Measurements from ENCODE around the gene PTH1R. TPM values are rescaled to one million over a fixed set of nuclear protein-coding genes. Genes with fewer than 3 reads are reported as not detected.
A peak's percentile ranks its signal among the peaks of the same experiment; 100 is the strongest.

PTH1R gene
- total RNA-seq, 8 experiments from 2014 or later = 0.46 to 7.8 (median 0.97) TPM; not detected in 2

DNA sequence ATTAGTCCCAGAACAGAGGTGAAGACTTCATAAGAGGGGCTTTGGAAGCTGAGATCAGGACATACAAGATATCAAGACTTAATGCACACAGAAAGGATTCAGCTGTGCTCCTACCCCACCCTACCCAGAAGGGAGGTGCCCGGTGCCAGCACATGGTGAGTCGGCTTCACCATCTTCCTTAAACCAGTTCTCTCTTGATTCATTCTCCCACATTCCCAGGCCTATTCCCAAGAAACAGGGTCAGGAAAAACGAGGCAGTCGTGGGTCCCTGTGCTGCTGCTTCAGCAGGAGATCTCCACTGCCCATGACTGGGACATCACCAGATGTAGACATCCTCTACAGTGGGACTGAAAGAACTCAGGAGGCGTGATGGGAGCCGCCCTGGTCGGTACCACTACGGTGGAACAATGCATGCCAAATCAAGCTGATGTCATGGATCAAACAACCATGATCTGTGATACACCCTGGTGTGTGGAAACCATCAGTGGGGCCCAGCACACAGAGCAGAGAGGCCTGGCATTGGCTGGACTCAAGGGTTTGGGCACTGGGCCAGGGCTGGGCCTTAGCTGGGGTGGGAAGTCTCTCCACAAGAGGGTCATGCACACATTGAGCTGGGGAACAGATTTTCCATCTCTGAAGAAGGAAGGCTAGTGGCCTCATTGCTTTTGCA is 57.1 kb downstream of the PTH1R start:
- in situ Hi-C loops (cut with MboI; ENCODE audit: low pct_unique_long_range_greater_than_20kb in 2 of 9, low sequenced_read_pairs in 9 of 9, unreplicated experiment in 9 of 9) = no loop called here
- no peak overlapping the region for H3K27ac ChIP-seq
- ATAC-seq (replicated peaks in 6 of 8) = peak in 6 of 8 experiments; percentile 8 to 40 (median 16)
- peaks cover 16 to 23% of the 10 kb centered on the region in 2 donors for H3K4me1 ChIP-seq (replicated peaks in 1 of 2)
- 11 to 100% (median 96%) methylated on average over 2 to 8 of the region's 8 CpGs; no CpG with 5 or more reads in 6 of the 10 experiments for WGBS, 10 experiments
- no peak overlapping the region for H3K4me3 ChIP-seq

DNA sequence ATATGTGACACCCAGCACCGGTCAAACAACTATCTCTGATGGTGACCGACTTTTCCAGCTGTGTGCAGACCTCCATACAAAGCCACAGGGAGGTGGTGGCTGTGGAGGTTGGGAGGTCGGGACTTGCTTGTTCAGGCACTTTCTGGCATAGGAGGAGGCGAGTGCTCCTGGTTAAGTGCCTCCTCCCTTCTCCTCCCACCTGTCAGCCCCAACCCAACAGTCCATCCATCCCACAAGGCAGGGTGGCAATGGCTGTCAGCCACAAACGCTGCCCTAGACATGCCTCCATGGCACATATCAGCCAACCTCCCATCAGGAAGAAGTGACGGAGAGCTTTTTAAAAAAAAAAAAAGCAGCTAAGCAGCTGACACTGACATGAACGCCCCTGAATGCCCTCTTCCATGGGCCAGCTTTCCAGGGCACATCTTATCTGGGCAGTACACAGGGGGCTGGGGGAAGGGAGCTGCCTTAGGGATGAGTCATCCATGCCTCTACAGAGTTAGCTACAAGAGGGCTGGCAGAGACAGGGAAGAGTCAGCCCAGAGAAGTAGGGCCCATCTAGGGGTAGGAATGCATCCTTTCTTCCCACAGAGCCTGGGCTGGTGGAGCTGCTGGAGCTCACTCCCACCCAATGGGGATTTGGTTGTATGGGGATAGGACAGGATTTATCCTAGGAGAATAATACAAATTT is 57.8 kb downstream of the PTH1R start:
- Histone ChIP-seq H3K4me1 (replicated peaks in 1 of 2) (peaks cover 16 to 23% of the 10 kb centered on the region in 2 donors), H3K27ac (no peak overlapping the region), H3K4me3 (no peak overlapping the region)
- 14 to 100% (median 86%) methylated on average over 1 to 4 of the region's 7 CpGs; no CpG with 5 or more reads in 4 of the 10 experiments for WGBS, 10 experiments
- in situ Hi-C loops (cut with MboI; ENCODE audit: low pct_unique_long_range_greater_than_20kb in 2 of 9, low sequenced_read_pairs in 9 of 9, unreplicated experiment in 9 of 9) = no loop called here
- ATAC-seq (replicated peaks in 6 of 8) = peak; percentile 22 to 100 (median 99)

DNA sequence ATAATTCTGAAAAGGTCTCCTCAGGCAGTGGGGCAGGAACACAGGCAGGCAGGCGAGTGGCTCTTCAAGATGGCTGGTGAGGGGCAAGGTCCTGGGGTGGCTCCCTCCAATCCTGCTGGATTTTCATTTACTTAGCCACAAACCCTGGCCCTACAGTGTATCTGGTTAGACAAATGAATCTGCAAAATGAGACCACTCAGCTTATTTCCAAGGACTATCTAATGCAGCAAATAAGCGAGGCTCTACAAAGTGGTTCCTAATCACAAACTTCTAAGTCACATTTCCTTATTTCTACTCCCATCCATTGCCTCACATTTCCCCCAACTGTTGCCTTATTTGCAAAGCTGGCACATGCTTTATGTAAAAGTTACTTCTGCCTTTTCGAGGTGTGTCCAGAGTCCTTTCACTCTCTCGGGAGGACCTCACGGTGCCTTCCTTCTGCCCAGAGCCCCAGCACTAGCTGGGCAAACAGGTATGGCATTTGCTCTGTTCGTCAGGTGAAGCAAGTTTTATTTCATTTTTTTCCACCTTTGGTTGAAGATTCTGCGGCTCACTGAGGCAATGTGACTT is 58.6 kb downstream of the PTH1R start:
- in situ Hi-C loops (cut with MboI; ENCODE audit: low pct_unique_long_range_greater_than_20kb in 2 of 9, low sequenced_read_pairs in 9 of 9, unreplicated experiment in 9 of 9) = no loop called here
- no peak overlapping the region for H3K4me3 ChIP-seq
- 54 to 95% (median 83%) methylated on average over 1 to 7 of the region's 7 CpGs; no CpG with 5 or more reads in 1 of the 10 experiments for WGBS, 10 experiments
- H3K27ac ChIP-seq = no peak overlapping the region
- peaks cover 16 to 23% of the 10 kb centered on the region in 2 donors for H3K4me1 ChIP-seq (replicated peaks in 1 of 2)
- no peak for ATAC-seq (replicated peaks in 6 of 8)

DNA sequence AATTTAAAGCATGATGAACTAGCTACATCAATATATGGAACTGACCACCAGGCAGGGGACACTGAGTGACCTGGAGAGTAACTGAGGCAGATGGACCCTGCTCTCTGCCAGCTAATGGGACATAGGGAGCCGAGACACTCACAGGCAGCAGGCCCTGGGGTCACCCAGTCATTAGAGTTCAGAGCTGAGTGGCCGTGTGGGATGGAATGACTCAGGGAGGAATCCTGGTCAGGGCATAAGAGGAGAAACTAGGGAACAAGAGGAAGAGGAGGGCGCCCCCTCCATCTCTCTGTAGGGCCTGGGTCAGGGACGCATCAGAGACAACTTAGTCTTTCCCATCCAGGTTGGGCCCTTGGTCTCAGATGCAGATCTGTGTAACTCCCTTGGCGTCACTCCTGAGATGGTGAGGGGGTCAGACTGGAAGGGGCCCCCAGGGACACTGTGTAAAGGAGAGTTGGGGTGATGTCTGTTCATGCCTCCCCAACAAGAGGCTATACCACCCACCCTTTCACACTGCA is 59.3 kb downstream of the PTH1R start:
- 90 to 96% (median 95%) methylated on average over 2 to 4 of the region's 5 CpGs; no CpG with 5 or more reads in 7 of the 10 experiments for WGBS, 10 experiments
- in situ Hi-C loops (cut with MboI; ENCODE audit: low pct_unique_long_range_greater_than_20kb in 2 of 9, low sequenced_read_pairs in 9 of 9, unreplicated experiment in 9 of 9) = no loop called here
- Histone ChIP-seq H3K4me1 (replicated peaks in 1 of 2) (peaks cover 10 to 19% of the 10 kb centered on the region in 2 donors), H3K4me3 (no peak overlapping the region), H3K27ac (no peak overlapping the region)
- ATAC-seq (replicated peaks in 6 of 8) = no peak

DNA sequence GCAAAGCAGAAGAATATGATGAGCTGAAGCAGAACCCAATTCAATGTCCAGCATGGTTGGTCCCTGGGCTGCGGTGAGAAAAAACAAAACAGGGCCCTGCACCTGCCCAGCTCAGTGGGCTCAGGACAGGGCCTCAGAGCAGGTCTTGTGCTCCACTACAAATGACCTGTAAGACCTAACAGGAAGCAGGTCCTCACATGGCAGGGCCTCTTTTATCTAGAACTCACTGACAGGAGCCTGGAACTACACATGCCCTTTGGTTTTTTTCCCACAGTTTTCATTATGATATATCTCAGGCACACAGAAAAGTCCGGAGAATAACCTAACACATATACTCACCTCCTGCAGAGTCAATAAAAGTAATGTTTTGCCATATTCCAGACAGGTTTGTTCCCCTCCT is 60.6 kb downstream of the PTH1R start:
- no peak for ATAC-seq (replicated peaks in 6 of 8)
- WGBS, 10 experiments = 33 to 100% (median 97%) methylated on average over 1 to 2 of the region's 2 CpGs; no CpG with 5 or more reads in 2 of the 10 experiments
- in situ Hi-C loops (cut with MboI; ENCODE audit: low pct_unique_long_range_greater_than_20kb in 2 of 9, low sequenced_read_pairs in 9 of 9, unreplicated experiment in 9 of 9) = no loop called here
- Histone ChIP-seq H3K4me3 (no peak overlapping the region), H3K27ac (no peak overlapping the region), H3K4me1 (replicated peaks in 1 of 2) (peaks cover 3 to 9% of the 10 kb centered on the region in 2 donors)

DNA sequence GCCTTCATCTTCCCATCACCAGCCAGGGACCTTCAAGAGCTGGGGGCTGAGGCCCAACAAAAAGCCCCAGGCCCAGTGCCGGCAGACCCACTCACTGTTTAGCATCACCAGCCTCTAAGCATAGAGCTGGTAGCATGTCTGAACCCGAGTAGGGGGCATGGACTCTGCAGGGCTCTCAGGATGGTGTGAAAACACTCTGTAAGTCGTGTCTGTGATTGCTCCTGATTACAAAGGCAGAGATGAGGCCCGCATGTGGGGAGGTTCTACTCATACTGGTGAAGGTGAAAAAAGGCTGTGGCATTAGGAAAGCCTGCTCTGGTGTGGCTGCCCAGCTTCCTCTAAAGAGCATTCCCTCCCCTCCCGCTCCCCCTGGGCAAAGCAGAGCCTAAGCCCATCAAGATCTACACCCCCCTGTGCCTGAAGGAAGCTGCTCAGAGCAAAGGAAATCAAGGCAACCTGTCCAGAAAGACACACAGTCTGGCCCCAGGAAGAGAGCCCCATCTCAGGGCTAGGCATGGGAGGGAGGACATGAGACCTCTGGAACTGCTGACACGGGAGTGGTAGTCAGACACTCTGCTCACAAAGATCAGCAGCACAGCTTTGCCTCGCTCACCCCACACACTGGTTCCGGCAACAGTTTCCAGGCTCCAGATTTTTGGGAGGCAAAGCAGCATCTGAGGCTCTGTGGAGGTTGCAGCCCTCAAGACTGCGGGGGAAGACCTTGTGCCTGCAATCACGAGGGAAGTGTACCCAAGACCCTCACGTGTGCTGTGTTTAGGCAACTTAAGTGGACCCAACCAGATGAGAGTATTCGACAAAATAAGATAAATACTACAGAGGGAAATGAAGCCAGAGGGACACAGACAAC is 62.3 kb downstream of the PTH1R start:
- Histone ChIP-seq H3K4me1 (replicated peaks in 1 of 2) (peaks cover 3 to 26% of the 10 kb centered on the region in 2 donors), H3K4me3 (no peak overlapping the region), H3K27ac (no peak overlapping the region)
- in situ Hi-C loops (cut with MboI; ENCODE audit: low pct_unique_long_range_greater_than_20kb in 2 of 9, low sequenced_read_pairs in 9 of 9, unreplicated experiment in 9 of 9) = no loop called here
- 40 to 93% (median 83%) methylated on average over 1 to 5 of the region's 12 CpGs; no CpG with 5 or more reads in 3 of the 10 experiments for WGBS, 10 experiments
- ATAC-seq (replicated peaks in 6 of 8) = no peak

DNA sequence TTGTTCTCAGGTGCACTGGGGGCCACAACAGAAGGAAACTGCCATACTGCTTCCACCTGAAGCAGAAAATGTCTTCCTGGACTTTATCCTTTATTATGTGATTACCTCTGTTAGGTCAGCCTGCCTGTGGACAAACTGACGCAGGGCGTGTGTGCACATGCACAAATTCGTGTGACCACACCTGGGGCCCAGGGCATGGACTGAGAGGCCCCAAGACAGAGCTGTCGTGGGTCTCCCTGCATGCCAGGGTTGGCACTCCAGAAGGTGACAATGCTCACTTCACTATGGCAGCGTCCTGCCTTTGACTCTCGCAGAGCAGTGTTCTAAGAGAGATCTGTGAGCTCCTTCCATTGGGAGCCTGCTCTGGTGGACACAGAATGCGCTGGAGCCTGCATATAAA is 64.6 kb downstream of the PTH1R start:
- peaks cover 0 to 22% of the 10 kb centered on the region in 2 donors for H3K4me1 ChIP-seq (replicated peaks in 1 of 2)
- no peak overlapping the region for H3K4me3 ChIP-seq
- in situ Hi-C loops (cut with MboI; ENCODE audit: low pct_unique_long_range_greater_than_20kb in 2 of 9, low sequenced_read_pairs in 9 of 9, unreplicated experiment in 9 of 9) = no loop called here
- H3K27ac ChIP-seq = no peak overlapping the region
- ATAC-seq (replicated peaks in 6 of 8) = no peak
- 59 to 100% (median 92%) methylated on average over 1 to 6 of the region's 7 CpGs; no CpG with 5 or more reads in 2 of the 10 experiments for WGBS, 10 experiments

DNA sequence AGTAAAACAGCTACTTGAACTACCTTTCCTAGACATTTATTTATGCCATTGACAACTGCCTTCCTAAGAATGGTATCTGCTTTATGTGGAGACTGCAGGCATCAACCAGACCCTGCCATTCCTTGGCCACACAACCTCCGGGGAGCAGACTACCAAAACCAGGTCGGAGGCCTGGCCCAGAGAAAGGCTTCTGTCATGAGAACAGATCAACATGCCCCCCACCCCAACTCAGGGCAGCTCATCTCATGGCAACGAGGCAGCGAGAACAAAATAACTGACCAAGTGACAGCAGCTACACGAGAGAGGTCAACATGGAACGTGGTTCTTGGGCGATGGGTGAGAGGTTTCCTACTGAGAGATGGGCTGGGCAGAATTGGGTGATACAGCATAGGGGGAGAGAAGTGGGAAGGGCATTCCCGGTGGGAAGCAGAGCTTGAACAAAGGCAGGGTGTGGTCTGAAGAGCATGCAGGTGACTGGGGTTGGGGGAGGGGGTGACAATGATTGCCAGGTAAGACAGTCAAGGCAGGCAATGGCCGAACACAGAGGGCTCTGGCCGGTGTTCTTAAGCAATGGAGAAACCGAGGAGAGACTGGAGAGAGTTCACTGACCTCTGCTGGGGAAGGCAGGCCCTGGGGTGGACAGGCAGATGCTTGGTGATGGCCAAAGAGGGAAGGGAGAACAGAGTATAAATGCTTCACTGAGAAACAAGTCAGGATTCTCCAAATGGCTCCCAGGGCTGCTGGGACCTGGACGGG is 65.1 kb downstream of the PTH1R start:
- H3K27ac ChIP-seq = no peak overlapping the region
- WGBS, 10 experiments = 63 to 100% (median 92%) methylated on average over 1 to 7 of the region's 12 CpGs; no CpG with 5 or more reads in 3 of the 10 experiments
- H3K4me1 ChIP-seq (replicated peaks in 1 of 2) = peaks cover 0 to 22% of the 10 kb centered on the region in 2 donors

DNA sequence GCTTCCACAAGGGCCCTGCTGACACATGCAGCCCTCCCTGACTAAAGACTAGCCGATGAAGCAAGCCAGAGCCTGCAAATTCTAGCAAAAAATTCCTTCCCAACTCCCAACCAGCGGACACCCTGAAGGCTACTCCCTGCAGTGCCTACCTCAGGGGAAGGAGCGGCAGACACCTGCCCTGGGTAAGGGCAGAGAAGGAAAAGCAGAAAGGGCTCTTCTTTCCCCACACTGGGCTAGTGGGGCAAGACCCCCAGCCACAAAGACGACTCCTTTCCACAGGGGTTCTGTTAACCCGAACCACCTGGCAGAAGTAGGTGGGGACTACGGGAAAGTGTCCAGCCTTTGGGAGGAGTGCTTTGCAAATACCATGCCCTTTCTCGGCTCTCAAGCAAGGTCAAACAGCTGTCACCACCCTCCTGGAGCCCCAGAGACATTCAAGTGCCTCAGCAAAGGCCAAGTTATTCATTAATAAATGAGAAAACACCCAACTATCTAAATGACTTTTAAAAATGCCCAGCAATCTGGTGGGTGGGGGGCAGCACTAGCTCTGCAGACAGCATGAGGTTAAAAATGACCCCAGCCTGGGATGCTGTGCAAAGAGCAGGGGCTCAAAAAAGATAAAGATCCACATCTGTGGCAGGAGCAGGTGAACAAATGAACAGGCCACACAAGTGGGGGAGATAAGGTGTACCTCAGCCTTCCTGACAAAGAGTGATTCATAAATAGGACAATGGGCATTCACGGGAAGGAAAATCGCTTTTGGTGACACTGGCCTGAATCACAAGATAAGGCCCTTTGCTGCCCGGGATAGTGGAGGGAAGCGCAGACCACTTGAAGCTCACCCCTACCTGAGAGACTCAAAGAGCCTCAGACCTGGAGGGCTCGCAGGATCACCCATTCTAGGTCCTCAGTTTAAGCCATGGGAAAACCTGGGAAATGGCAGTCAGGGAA is 66.0 kb downstream of the PTH1R start:
- Histone ChIP-seq H3K27ac (peak overlapping the region in 1 of 2 donors; percentile 41), H3K4me1 (replicated peaks in 1 of 2) (peaks cover 0 to 22% of the 10 kb centered on the region in 2 donors), H3K4me3 (no peak overlapping the region)
- ATAC-seq (replicated peaks in 6 of 8) = peak in 3 of 8 experiments; percentile 9 to 47 (median 19)
- WGBS, 10 experiments = 14 to 100% (median 61%) methylated on average over 1 to 7 of the region's 12 CpGs; no CpG with 5 or more reads in 2 of the 10 experiments
- in situ Hi-C loops (cut with MboI; ENCODE audit: low pct_unique_long_range_greater_than_20kb in 2 of 9, low sequenced_read_pairs in 9 of 9, unreplicated experiment in 9 of 9) = no loop called here

More for the DNA sequence above, 65.1 kb downstream of the PTH1R start:
- H3K4me3 ChIP-seq = no peak overlapping the region
- no peak for ATAC-seq (replicated peaks in 6 of 8)
- in situ Hi-C loops (cut with MboI; ENCODE audit: low pct_unique_long_range_greater_than_20kb in 2 of 9, low sequenced_read_pairs in 9 of 9, unreplicated experiment in 9 of 9) = no loop called here

DNA sequence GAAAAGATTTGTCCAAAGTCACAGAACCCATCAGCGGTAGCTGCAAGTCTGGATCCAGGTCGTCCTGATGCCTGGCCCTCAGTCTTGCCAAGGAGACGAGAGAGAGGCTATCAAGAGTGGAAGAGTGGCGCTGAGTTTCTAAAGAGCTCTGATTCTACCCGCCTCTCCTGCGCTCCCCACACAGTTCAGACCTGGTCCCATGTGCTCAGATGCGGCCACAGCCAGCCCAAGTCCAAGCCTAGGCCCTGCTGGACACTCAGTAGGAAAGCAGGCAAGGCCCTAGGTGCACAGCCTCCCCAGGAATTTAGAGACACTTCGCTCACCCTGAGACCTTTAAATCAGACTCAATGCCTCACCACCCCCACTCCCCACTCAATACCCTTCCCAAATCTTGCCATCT is 66.7 kb downstream of the PTH1R start:
- in situ Hi-C loops (cut with MboI; ENCODE audit: low pct_unique_long_range_greater_than_20kb in 2 of 9, low sequenced_read_pairs in 9 of 9, unreplicated experiment in 9 of 9) = no loop called here
- Histone ChIP-seq H3K27ac (peak overlapping the region in 1 of 2 donors; percentile 41), H3K4me1 (replicated peaks in 1 of 2) (peaks cover 0 to 24% of the 10 kb centered on the region in 2 donors), H3K4me3 (no peak overlapping the region)
- WGBS, 10 experiments = 91 to 100% (median 93%) methylated on average over 1 to 6 of the region's 8 CpGs; no CpG with 5 or more reads in 7 of the 10 experiments
- ATAC-seq (replicated peaks in 6 of 8) = peak in 1 of 8 experiments; percentile 21

DNA sequence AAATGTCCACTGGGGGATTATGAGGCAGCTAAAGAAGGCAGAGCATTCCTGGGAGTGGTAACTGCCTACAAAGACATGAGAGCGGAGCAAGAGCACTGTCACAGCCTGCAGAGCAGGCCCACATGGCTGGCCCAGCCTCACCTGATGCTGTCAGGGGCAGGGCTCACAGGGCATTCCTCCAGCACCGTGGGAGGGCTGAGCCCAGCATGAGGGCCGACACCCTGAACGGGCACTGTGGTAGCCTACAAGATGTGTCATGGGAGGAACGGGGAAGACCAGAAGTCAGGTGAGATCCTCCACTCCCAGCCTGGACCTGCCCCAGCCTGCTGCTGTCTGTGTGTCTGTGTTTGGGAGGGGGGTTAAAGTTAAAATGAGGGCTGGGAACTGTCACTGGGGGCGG is 68.9 kb downstream of the PTH1R start:
- peak in 2 of 8 experiments; percentile 23 to 25 for ATAC-seq (replicated peaks in 6 of 8)
- in situ Hi-C loops (cut with MboI; ENCODE audit: low pct_unique_long_range_greater_than_20kb in 2 of 9, low sequenced_read_pairs in 9 of 9, unreplicated experiment in 9 of 9) = no loop called here

More for the DNA sequence above, 68.9 kb downstream of the PTH1R start:
- Histone ChIP-seq H3K27ac (no peak overlapping the region), H3K4me1 (replicated peaks in 1 of 2) (peaks cover 0 to 29% of the 10 kb centered on the region in 2 donors), H3K4me3 (no peak overlapping the region)
- WGBS, 10 experiments = 95% methylated on average over 4 of the region's 6 CpGs; no CpG with 5 or more reads in 9 of the 10 experiments
